Activated T-cell treated with anti-CD3 and anti-CD28 coated beads, Interleukin-2, amount 50 U/mL, for 24 hours (primary cell): Measurements from ENCODE around the gene ALDH1A2.
"Not testable (repeated sequence)": the region's sequence is repeated elsewhere in the genome, so short reads cannot be mapped to it uniquely, and the experiment has no call there.

Experiments
- DNase-seq: peaks from one replicate; pipeline ENCODE4 v3.0.0-alpha.2; 2020
- H3K27ac Mint-ChIP-seq: 2 replicates; pipeline ENCODE4 v1.8.0; 2020; ENCODE audit warnings: mild to moderate bottlenecking, mixed read lengths
- H3K27me3 Mint-ChIP-seq: 2 replicates; pipeline ENCODE4 v1.8.0; 2020; ENCODE audit warnings: mixed read lengths
- H3K36me3 Mint-ChIP-seq: 2 replicates; pipeline ENCODE4 v1.8.0; 2020; ENCODE audit warnings: low read depth, mixed read lengths
- H3K4me1 Mint-ChIP-seq: 2 replicates; pipeline ENCODE4 v1.8.0; 2020; ENCODE audit warnings: low read depth, mixed read lengths
- H3K4me3 Mint-ChIP-seq: 2 replicates; pipeline ENCODE4 v1.8.0; 2020; ENCODE audit warnings: mild to moderate bottlenecking, moderate library complexity, mixed read lengths
- H3K9me3 Mint-ChIP-seq: 2 replicates; pipeline ENCODE4 v1.8.0; 2020; ENCODE audit warnings: mixed read lengths

ALDH1A2 gene

GRCh38 chr15:58065445-58066041 lies at the start of gene ALDH1A2:
Gene ALDH1A2 (minus strand): TSS chr15:58065711. CDS start chr15:58065650, 61 bp downstream.
- DNase-seq, result no peak

GRCh38 chr15:58114812-58115211 lies 49.3 kb upstream of the ALDH1A2 start:
- no peak overlapping the region for H3K4me3 Mint-ChIP-seq
- no peak overlapping the region for H3K27ac Mint-ChIP-seq
- no peaks in the 10 kb centered on the region for H3K4me1 Mint-ChIP-seq
- peaks cover 47% of the 10 kb centered on the region for H3K27me3 Mint-ChIP-seq
- H3K36me3 Mint-ChIP-seq, result no peaks in the 10 kb centered on the region
- no peaks in the 10 kb centered on the region for H3K9me3 Mint-ChIP-seq
- DNase-seq, result no peak

More at GRCh38 chr15:58065445-58066041, at the start of gene ALDH1A2:
- H3K4me1 Mint-ChIP-seq, result peaks cover 8% of the 10 kb centered on the region
- H3K27ac Mint-ChIP-seq, result no peak within 1 kb of the TSS
- H3K4me3 Mint-ChIP-seq, result peak within 1 kb of the TSS; percentile 23
- no peaks in the 10 kb centered on the region for H3K36me3 Mint-ChIP-seq
- H3K9me3 Mint-ChIP-seq, result no peaks in the 10 kb centered on the region
- H3K27me3 Mint-ChIP-seq, result peaks cover 74% of the 10 kb centered on the region

GRCh38 chr15:58114388-58114787 lies 48.9 kb upstream of the ALDH1A2 start:
- no peak overlapping the region for H3K27ac Mint-ChIP-seq
- no peak overlapping the region for H3K4me3 Mint-ChIP-seq
- H3K9me3 Mint-ChIP-seq, result no peaks in the 10 kb centered on the region
- H3K4me1 Mint-ChIP-seq, result no peaks in the 10 kb centered on the region
- no peak for DNase-seq
- peaks cover 46% of the 10 kb centered on the region for H3K27me3 Mint-ChIP-seq
- H3K36me3 Mint-ChIP-seq, result no peaks in the 10 kb centered on the region

GRCh38 chr15:58113358-58113757 lies 47.8 kb upstream of the ALDH1A2 start:
- not testable (repeated sequence) for H3K9me3 Mint-ChIP-seq, H3K4me1 Mint-ChIP-seq, H3K27ac Mint-ChIP-seq, H3K4me3 Mint-ChIP-seq, DNase-seq, H3K36me3 Mint-ChIP-seq
- H3K27me3 Mint-ChIP-seq, result peaks cover 39% of the 10 kb centered on the region

GRCh38 chr15:58111718-58112104 lies 46.2 kb upstream of the ALDH1A2 start:
- no peak for DNase-seq
- H3K9me3 Mint-ChIP-seq, result no peaks in the 10 kb centered on the region
- peaks cover 46% of the 10 kb centered on the region for H3K27me3 Mint-ChIP-seq
- H3K4me3 Mint-ChIP-seq, result no peak overlapping the region
- no peak overlapping the region for H3K27ac Mint-ChIP-seq
- no peaks in the 10 kb centered on the region for H3K36me3 Mint-ChIP-seq
- no peaks in the 10 kb centered on the region for H3K4me1 Mint-ChIP-seq

GRCh38 chr15:58110999-58111717 lies 45.6 kb upstream of the ALDH1A2 start:
- Mint-ChIP-seq H3K9me3 (no peaks in the 10 kb centered on the region), H3K27me3 (peaks cover 49% of the 10 kb centered on the region), H3K36me3 (no peaks in the 10 kb centered on the region), H3K27ac (no peak overlapping the region), H3K4me3 (no peak overlapping the region), H3K4me1 (no peaks in the 10 kb centered on the region)
- DNase-seq, result no peak

GRCh38 chr15:58109419-58109818 lies 43.9 kb upstream of the ALDH1A2 start:
- Mint-ChIP-seq H3K9me3 (no peaks in the 10 kb centered on the region), H3K27me3 (peaks cover 49% of the 10 kb centered on the region), H3K4me1 (no peaks in the 10 kb centered on the region), H3K27ac (no peak overlapping the region), H3K4me3 (no peak overlapping the region), H3K36me3 (no peaks in the 10 kb centered on the region)
- DNase-seq, result no peak

- Mint-ChIP-seq H3K4me1 (no peaks in the 10 kb centered on the region), H3K4me3 (no peak overlapping the region), H3K27ac (no peak overlapping the region), H3K36me3 (no peaks in the 10 kb centered on the region), H3K9me3 (no peaks in the 10 kb centered on the region), H3K27me3 (peaks cover 49% of the 10 kb centered on the region)
- DNase-seq, result no peak
Measured at GRCh38 chr15:58108117-58108516, 42.6 kb upstream of the ALDH1A2 start.

GRCh38 chr15:58103482-58103881 lies 38.0 kb upstream of the ALDH1A2 start:
- Mint-ChIP-seq H3K27me3 (peaks cover 63% of the 10 kb centered on the region), H3K9me3 (peaks cover 2% of the 10 kb centered on the region), H3K4me3 (no peak overlapping the region), H3K27ac (no peak overlapping the region), H3K4me1 (no peaks in the 10 kb centered on the region), H3K36me3 (no peaks in the 10 kb centered on the region)
- no peak for DNase-seq

GRCh38 chr15:58096529-58097084 lies 31.1 kb upstream of the ALDH1A2 start:
- DNase-seq, result no peak
- no peaks in the 10 kb centered on the region for H3K36me3 Mint-ChIP-seq
- peaks cover 35% of the 10 kb centered on the region for H3K27me3 Mint-ChIP-seq
- H3K27ac Mint-ChIP-seq, result no peak overlapping the region
- no peaks in the 10 kb centered on the region for H3K4me1 Mint-ChIP-seq
- peaks cover 4% of the 10 kb centered on the region for H3K9me3 Mint-ChIP-seq
- no peak overlapping the region for H3K4me3 Mint-ChIP-seq

GRCh38 chr15:58095415-58095814 lies 29.9 kb upstream of the ALDH1A2 start:
- H3K27me3 Mint-ChIP-seq, result peaks cover 28% of the 10 kb centered on the region
- H3K4me1 Mint-ChIP-seq, result no peaks in the 10 kb centered on the region
- no peak overlapping the region for H3K4me3 Mint-ChIP-seq
- no peak for DNase-seq
- no peak overlapping the region for H3K27ac Mint-ChIP-seq
- no peaks in the 10 kb centered on the region for H3K36me3 Mint-ChIP-seq
- peaks cover 4% of the 10 kb centered on the region for H3K9me3 Mint-ChIP-seq

- DNase-seq, result no peak
- Mint-ChIP-seq H3K4me3 (no peak overlapping the region), H3K36me3 (no peaks in the 10 kb centered on the region), H3K9me3 (peaks cover 5% of the 10 kb centered on the region), H3K27me3 (peaks cover 57% of the 10 kb centered on the region), H3K27ac (no peak overlapping the region), H3K4me1 (peaks cover 21% of the 10 kb centered on the region)
Measured at GRCh38 chr15:58087871-58088270, 22.4 kb upstream of the ALDH1A2 start.

- peaks cover 51% of the 10 kb centered on the region for H3K27me3 Mint-ChIP-seq
- H3K4me3 Mint-ChIP-seq, result no peak overlapping the region
- peak overlapping the region; percentile 64 for H3K27ac Mint-ChIP-seq
- peaks cover 21% of the 10 kb centered on the region for H3K4me1 Mint-ChIP-seq
- no peak for DNase-seq
- peaks cover 2% of the 10 kb centered on the region for H3K9me3 Mint-ChIP-seq
- no peaks in the 10 kb centered on the region for H3K36me3 Mint-ChIP-seq
Measured at GRCh38 chr15:58086491-58086890, 21.0 kb upstream of the ALDH1A2 start.

- no peak for DNase-seq
- H3K36me3 Mint-ChIP-seq, result no peaks in the 10 kb centered on the region
- H3K4me3 Mint-ChIP-seq, result no peak overlapping the region
- no peak overlapping the region for H3K27ac Mint-ChIP-seq
- H3K27me3 Mint-ChIP-seq, result peaks cover 49% of the 10 kb centered on the region
- peaks cover 21% of the 10 kb centered on the region for H3K4me1 Mint-ChIP-seq
- no peaks in the 10 kb centered on the region for H3K9me3 Mint-ChIP-seq
Measured at GRCh38 chr15:58083526-58083925, 18.0 kb upstream of the ALDH1A2 start.

- Mint-ChIP-seq H3K4me1 (peaks cover 11% of the 10 kb centered on the region), H3K36me3 (no peaks in the 10 kb centered on the region), H3K9me3 (no peaks in the 10 kb centered on the region), H3K4me3 (no peak overlapping the region), H3K27me3 (peaks cover 42% of the 10 kb centered on the region), H3K27ac (no peak overlapping the region)
- DNase-seq, result no peak
Measured at GRCh38 chr15:58081891-58082290, 16.4 kb upstream of the ALDH1A2 start.
